K562 (cell line): ENCODE results near the gene WDR27. TPM values are rescaled to one million over a fixed set of nuclear protein-coding genes. Genes with fewer than 3 reads are reported as not detected.

Experiments used
- ATAC-seq: fragments of 200-7000 bp; cut with Tn5 transposase; 3 replicates; pipeline ENCODE4 v1.9.1; 2020; ENCODE audit warnings: moderate library complexity
- BruUV-seq: library from RNA; stranded (reverse); fragments of 400-500 nt; replicated peaks from 2 replicates; lab custom pipeline; 2021; lab: Mats Ljungman, UMichigan
- CTCF ChIA-PET: fragments of 300-600 bp; formaldehyde crosslinking; extraction: SDS; loops from one replicate; lab custom pipeline; 2021; ENCODE audit warnings: low intra/inter-chr PET ratio; lab: Yijun Ruan, JAX
- POLR2A ChIA-PET: fragments of 300-600, 350-650 bp; sonication (Branson Sonifier 250); formaldehyde crosslinking; extraction: SDS; loops from one replicate; lab custom pipeline; 2021; ENCODE audit warnings: antibody characterized with exemption, inconsistent platforms; lab: Yijun Ruan, JAX
- DNase-seq, 4 experiments: peaks; one replicate each; pipeline versions ENCODE4 v3.0.0 to v3.0.0-alpha.2; 2011 to 2018; ENCODE audit warnings: low spot score in 3 of 4, mixed read lengths in 3 of 4; ENCODE audit errors: extremely low read depth in 1 of 4
- FAIRE-seq: peaks from 2 replicates; lab custom pipeline; 2011; peaks lifted over from hg19 to GRCh38; lab: Jason Lieb, UNC
- H2AFZ ChIP-seq: 2 replicates; pipeline ENCODE4 v1.6.0; 2011; ENCODE audit warnings: low read depth, low read length, control low read depth, inconsistent platforms
- H3K27ac ChIP-seq: fragments of 200-600 bp; 3 replicates; pipeline ENCODE4 v1.8.0; 2011; ENCODE audit warnings: low read depth, mild to moderate bottlenecking, control low read depth, inconsistent platforms, low read length, moderate library complexity, mixed read lengths; ENCODE audit errors: extremely low read depth
- H3K27me3 ChIP-seq, 2 experiments: fragments of 300-600 bp in 1 of 2; 2 replicates in 1 of 2; 3 replicates in 1 of 2; pipeline versions ENCODE4 v1.6.0 to v1.8.0; 2011; ENCODE audit warnings: inconsistent platforms in 2 of 2, low read length in 2 of 2, mild to moderate bottlenecking in 1 of 2, mixed read lengths in 1 of 2, moderate library complexity in 1 of 2; ENCODE audit not compliant: control insufficient read depth in 2 of 2, insufficient read depth in 2 of 2
- H3K36me3 ChIP-seq: fragments of 300-600 bp; 3 replicates; pipeline ENCODE4 v1.8.0; 2011; ENCODE audit warnings: mild to moderate bottlenecking, low read length, inconsistent platforms; ENCODE audit not compliant: control insufficient read depth, insufficient read depth
- H3K4me1 ChIP-seq, 2 experiments: fragments of 200-600 bp in 1 of 2; replicated peaks in 1 of 2; 2 replicates in 1 of 2; 3 replicates in 1 of 2; pipeline versions ENCODE4 v1.5.1 to v1.8.0; 2011; ENCODE audit warnings: inconsistent platforms in 2 of 2, low read length in 2 of 2, mild to moderate bottlenecking in 1 of 2, mixed read lengths in 1 of 2, moderate library complexity in 1 of 2; ENCODE audit not compliant: control insufficient read depth in 2 of 2, insufficient read depth in 2 of 2
- H3K4me2 ChIP-seq: 2 replicates; pipeline ENCODE4 v1.6.1; 2011; ENCODE audit warnings: low read length, control low read depth, inconsistent platforms, mixed read lengths; ENCODE audit not compliant: insufficient read depth
- H3K4me3 ChIP-seq: fragments of 200-600 bp; sonication (generic), shearing (Covaris generic); 2 replicates; pipeline ENCODE4 v1.5.1; 2016; ENCODE audit warnings: control low read depth, inconsistent platforms
- H3K79me2 ChIP-seq: fragments of 200-600 bp; 3 replicates; pipeline ENCODE4 v1.8.0; 2011; ENCODE audit warnings: low read length, inconsistent platforms; ENCODE audit not compliant: control insufficient read depth, insufficient read depth
- H3K9ac ChIP-seq, 2 experiments: 2 replicates each; pipeline versions ENCODE4 v1.6.0 to v1.6.1; 2011; ENCODE audit warnings: low read depth in 2 of 2, low read length in 2 of 2, control low read depth in 1 of 2, inconsistent platforms in 1 of 2, mild to moderate bottlenecking in 1 of 2, mixed read lengths in 1 of 2; ENCODE audit not compliant: insufficient read depth in 1 of 2
- H3K9me1 ChIP-seq: one replicate; pipeline ENCODE4 v1.6.0; 2011; ENCODE audit warnings: inconsistent platforms, mild to moderate bottlenecking, low read length, moderate library complexity; ENCODE audit not compliant: control insufficient read depth, insufficient read depth
- H3K9me3 ChIP-seq: replicated peaks from 2 replicates; pipeline ENCODE4 v1.5.1; 2011; ENCODE audit warnings: low read depth, low read length, inconsistent platforms; ENCODE audit not compliant: control insufficient read depth, insufficient read depth
- H4K20me1 ChIP-seq: replicated peaks from 2 replicates; pipeline ENCODE4 v1.6.1; 2011; ENCODE audit warnings: low read length, inconsistent platforms, mixed read lengths; ENCODE audit not compliant: control insufficient read depth, insufficient read depth
- CBX5 ChIP-seq: IDR thresholded peaks from 2 replicates; pipeline ENCODE4 v1.6.1; 2014; ENCODE audit warnings: low read depth, borderline replicate concordance
- CCNT2 ChIP-seq: IDR thresholded peaks from 2 replicates; pipeline ENCODE4 v1.6.1; 2011; ENCODE audit warnings: borderline replicate concordance, low read depth, mild to moderate bottlenecking, moderate library complexity, mixed read lengths, low read length; ENCODE audit not compliant: insufficient read length; ENCODE audit errors: extremely low read depth
- CLOCK ChIP-seq: fragments of 250-450 bp; sonication (Bioruptor Pico); IDR thresholded peaks from 2 replicates; pipeline ENCODE4 v1.4.0; 2020; ENCODE audit warnings: mild to moderate bottlenecking, moderate library complexity, borderline replicate concordance
- MYBL2 ChIP-seq, 2 experiments: fragments of 450-650 bp in 1 of 2; sonication (generic) in 1 of 2; formaldehyde crosslinking in 1 of 2; IDR thresholded peaks; 2 replicates each; pipeline versions ENCODE4 v1.6.1 to v1.8.1; 2017 to 2022; ENCODE audit warnings: borderline replicate concordance in 1 of 2, inconsistent platforms in 1 of 2, low read depth in 1 of 2, mild to moderate bottlenecking in 1 of 2, missing genetic modification reagents in 1 of 2, moderate library complexity in 1 of 2
- POLR2B ChIP-seq: fragments of 450-650 bp; IDR thresholded peaks from 2 replicates; pipeline ENCODE4 v1.6.1; 2018; ENCODE audit warnings: low read depth; ENCODE audit not compliant: partially characterized antibody
- SRSF7 ChIP-seq: fragments of 200-400 bp; formaldehyde crosslinking; optimal IDR thresholded peaks from 2 replicates; pipeline ENCODE3; 2017; ENCODE audit warnings: mild to moderate bottlenecking, low read depth, low read length
- TAF1 ChIP-seq: IDR thresholded peaks from 2 replicates; pipeline ENCODE4 v1.6.1; 2011; ENCODE audit warnings: mild to moderate bottlenecking, low read length, moderate library complexity; ENCODE audit not compliant: insufficient read depth, control insufficient read depth, severe bottlenecking; ENCODE audit errors: extremely low read depth
- ZNF445 ChIP-seq: fragments of 250-450 bp; sonication (Bioruptor Pico); IDR thresholded peaks from 2 replicates; pipeline ENCODE4 v1.4.0; 2020; ENCODE audit warnings: low read depth, mild to moderate bottlenecking, moderate library complexity
- ZNF586 ChIP-seq: fragments of 450-650 bp; formaldehyde crosslinking; conservative IDR thresholded peaks from 2 replicates; pipeline ENCODE4 v1.4.0; 2020; ENCODE audit warnings: mild to moderate bottlenecking, moderate library complexity
- WGBS: fragments of 100-300 bp; shearing (Covaris generic); methylation state at CpG from one replicate; pipeline ENCODE4 v1.1.6; 2016; ENCODE audit warnings: low coverage, mixed read lengths; ENCODE audit not compliant: insufficient coverage; ENCODE audit errors: missing lambda C conversion rate; 5-methylcytosine and 5-hydroxymethylcytosine counted together
- in situ Hi-C: fragments of 300-500 bp; cut with MboI; formaldehyde crosslinking; loops from 4 replicates; pipeline ENCODE4 v1.15.0; 2018; ENCODE audit warnings: inconsistent platforms, mixed read lengths
- intact Hi-C: fragments of 100-400 bp; cut with micrococcal nuclease; formaldehyde crosslinking; loops from 2 replicates; pipeline ENCODE4 v1.14.2; 2022
- polyA plus RNA-seq, 8 experiments: library from polyadenylated mRNA; depleted of rRNA in 4 of 8; stranded (reverse) in 5 of 8; unstranded in 3 of 8; fragments of >200 nt; fragmentation: Nextera tagmentation in 2 of 8; fragmentation: Illumina TruSeq in 1 of 8; extraction: Ambion mirVana in 2 of 8; extraction: Trizol in 1 of 8; gene quantifications; 2 replicates each; pipeline versions ENCODE4 v1.2.1 to v1.2.3, GENCODE V29; 2011 to 2014; ENCODE audit warnings: inconsistent platforms in 1 of 8, missing spikeins in 1 of 8
- total RNA-seq, 7 experiments: library from RNA; depleted of rRNA in 6 of 7; stranded (reverse); fragments of >200 nt in 6 of 7; fragmentation: Illumina TruSeq in 2 of 7; extraction: Trizol in 2 of 7; gene quantifications; 2 replicates each; pipeline versions ENCODE4 v1.2.1 to v1.2.3, GENCODE V29; 2011 to 2021; ENCODE audit warnings: low replicate concordance in 1 of 7

Gene WDR27
- total and polyA plus RNA-seq, 9 of the 15 experiments (the other 6 are each of a cell fraction or from before 2014, with no cell fraction given) = 4.3 to 77.2 (median 22.7) TPM

- H3K9ac ChIP-seq = no peak overlapping the region
- H3K9me3 ChIP-seq = no peaks in the 10 kb centered on the region
- H3K36me3 ChIP-seq = peaks cover 8% of the 10 kb centered on the region; the same call in 1 of the 3 replicates
- H3K9me1 ChIP-seq = no peaks in the 10 kb centered on the region
- ChIA-PET CTCF (no interaction called here), POLR2A (no interaction called here)
- TF ChIP-seq CCNT2 (no peak), SRSF7 (no peak)
- in situ Hi-C loops (no loop called here), intact Hi-C loops (no loop called here)
- BruUV-seq = no TSS peak
- no peaks in the 10 kb centered on the region for H3K27me3 ChIP-seq
- H3K79me2 ChIP-seq = no peaks in the 10 kb centered on the region
- whole genome bisulfite sequencing = 68% methylated on average over 11 of the region's 12 CpGs
- FAIRE-seq (no peak), ATAC-seq (no peak), DNase-seq (no peak)
- H4K20me1 ChIP-seq = no peaks in the 10 kb centered on the region
- H2AFZ ChIP-seq = no peak overlapping the region
- no peak overlapping the region for H3K27ac ChIP-seq
- H3K4me3 ChIP-seq = no peak overlapping the region
- H3K4me1 ChIP-seq = peaks cover 0 to 8% of the 10 kb centered on the region in 2 experiments; a peak in 1 of 5 replicates
- no peak overlapping the region for H3K4me2 ChIP-seq
Measured at GRCh38 chr6:169651498-169651897, 50.3 kb downstream of the WDR27 start.

- no TSS peak for BruUV-seq
Measured at GRCh38 chr6:169650959-169651292, 50.9 kb downstream of the WDR27 start.

More at GRCh38 chr6:169650959-169651292, 50.9 kb downstream of the WDR27 start:
- Histone ChIP-seq H3K4me3 (no peak overlapping the region), H3K9ac (no peak overlapping the region), H3K79me2 (no peaks in the 10 kb centered on the region), H3K36me3 (peaks cover 3% of the 10 kb centered on the region; the same call in 1 of the 3 replicates), H3K27me3 (no peaks in the 10 kb centered on the region), H3K9me3 (no peaks in the 10 kb centered on the region), H4K20me1 (no peaks in the 10 kb centered on the region), H3K4me1 (peaks cover 0 to 8% of the 10 kb centered on the region in 2 experiments; a peak in 1 of 5 replicates), H3K27ac (no peak overlapping the region), H3K9me1 (no peaks in the 10 kb centered on the region), H2AFZ (no peak overlapping the region), H3K4me2 (no peak overlapping the region)
- intact Hi-C loops = no loop called here
- TF ChIP-seq TAF1 (no peak), CLOCK (CRISPR knock-in tag) (no peak), ZNF586 (CRISPR knock-in tag) (no peak), MYBL2 (IDR thresholded peaks at IDR 0.05; ENCODE audit: low read depth) (no peak), MYBL2 (CRISPR knock-in tag; IDR thresholded peaks at IDR 0.05; ENCODE audit: borderline replicate concordance) (no peak), POLR2B (no peak), ZNF445 (CRISPR knock-in tag) (no peak), CBX5 (no peak)
- WGBS = no CpG with 5 or more reads among the region's 6 CpGs
- ATAC-seq (no peak), FAIRE-seq (no peak), DNase-seq (no peak)
- POLR2A ChIA-PET = no interaction called here
- CTCF ChIA-PET = no interaction called here
- in situ Hi-C loops = no loop called here
